GM03348 (cell line): ENCODE data around the gene OTUB2.

Experiments
- DNase-seq: peaks from one replicate; pipeline ENCODE4 v3.0.0; 2012; ENCODE audit warnings: low spot score

Gene OTUB2

DNA sequence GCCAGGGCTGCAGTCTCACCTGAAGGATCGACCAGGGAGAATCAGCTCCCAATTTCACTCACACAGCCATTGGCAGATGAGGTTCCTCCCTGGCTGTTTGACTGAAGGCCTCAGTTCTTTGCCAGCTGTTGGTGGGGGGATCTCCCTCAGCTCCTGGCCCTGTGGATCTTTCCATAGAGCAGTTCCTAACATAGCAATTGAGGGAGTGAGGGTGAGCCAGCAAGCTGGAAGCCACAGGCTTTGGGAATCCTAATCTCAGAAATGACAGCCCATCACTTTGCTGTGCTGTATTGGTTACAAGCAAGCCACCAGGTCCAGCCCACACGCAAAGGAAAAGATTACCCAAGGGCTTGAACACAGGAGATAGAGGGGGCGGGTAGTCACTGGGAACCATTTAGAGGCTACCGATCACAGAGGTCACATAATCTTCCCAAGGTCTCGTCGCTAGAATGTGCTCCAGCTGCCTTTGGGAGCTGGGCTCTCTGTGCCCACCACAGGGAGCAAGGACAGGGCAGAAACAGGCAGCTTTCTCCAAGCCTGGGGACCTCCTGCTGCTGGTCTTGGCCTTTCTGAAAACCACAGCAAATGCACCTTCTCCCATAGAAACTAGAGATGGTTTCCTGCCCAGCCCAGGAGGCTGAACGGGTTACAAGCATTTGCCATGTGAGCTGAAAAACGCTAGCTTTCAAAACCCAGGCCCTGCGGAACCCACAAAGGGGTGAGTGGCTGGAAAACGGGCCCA lies 4.6 kb upstream of the OTUB2 start:
- no peak for DNase-seq

DNA sequence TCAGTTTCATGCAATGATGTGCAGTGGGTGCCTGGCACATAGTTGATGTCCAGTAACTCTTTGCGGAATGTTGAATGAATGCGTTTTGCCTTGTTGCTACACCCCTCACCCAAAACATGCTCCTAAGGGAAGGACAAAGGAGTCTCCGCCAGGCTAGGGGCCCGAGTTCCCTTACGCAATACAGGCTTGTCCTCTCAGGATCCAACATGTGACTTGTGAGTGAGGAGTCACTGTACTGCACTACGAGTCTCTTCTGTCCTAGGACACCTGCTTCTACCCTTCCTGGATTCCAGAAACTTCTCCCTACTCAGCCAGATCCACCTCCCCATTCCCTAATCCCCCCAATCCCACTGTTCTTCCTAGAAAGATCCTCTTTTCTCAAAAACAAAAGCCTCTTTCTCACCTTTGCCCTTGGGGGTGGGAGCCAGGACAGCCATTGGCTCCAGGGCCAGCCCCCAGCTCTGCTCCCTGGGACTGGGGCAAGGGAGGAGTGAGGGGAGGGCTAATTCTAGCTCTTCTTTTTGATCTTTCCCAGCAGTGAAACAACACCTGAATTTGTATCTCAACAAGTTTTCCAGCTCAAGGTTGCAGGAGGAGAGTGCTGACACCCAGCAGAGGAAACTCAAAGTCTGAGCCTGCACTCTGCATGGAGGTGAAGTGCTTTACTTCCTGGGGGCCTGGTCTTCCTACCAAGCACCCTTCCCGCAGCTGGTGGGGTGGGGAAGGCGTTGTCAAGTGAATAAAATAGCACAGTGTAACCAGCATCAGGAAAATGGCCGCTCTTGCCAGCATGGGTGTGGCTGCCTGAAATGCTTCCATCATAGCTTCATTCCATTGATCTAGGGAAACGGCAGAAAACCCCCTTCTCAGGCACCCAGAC lies 3.4 kb upstream of the OTUB2 start:
- no peak for DNase-seq

DNA sequence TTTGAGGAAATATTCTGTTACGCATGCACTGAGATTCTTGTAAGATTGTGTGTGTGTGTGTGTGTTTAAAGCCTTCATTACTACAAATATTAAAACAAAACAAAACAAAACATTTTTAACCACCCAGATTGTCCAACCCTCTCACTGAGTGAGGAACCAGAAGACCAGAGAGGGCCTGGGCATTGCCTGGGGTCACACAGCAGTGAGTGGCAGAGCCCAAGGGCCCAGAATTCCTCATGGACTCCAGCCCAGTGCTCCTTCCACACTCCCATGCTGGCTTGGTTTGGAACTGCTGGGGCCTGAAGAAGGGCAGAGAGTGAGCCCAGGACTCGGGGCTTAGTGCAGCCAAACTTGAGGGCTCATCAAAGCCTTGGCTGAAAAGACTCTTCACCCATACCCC lies 1.6 kb upstream of the OTUB2 start:
- DNase-seq = no peak

DNA sequence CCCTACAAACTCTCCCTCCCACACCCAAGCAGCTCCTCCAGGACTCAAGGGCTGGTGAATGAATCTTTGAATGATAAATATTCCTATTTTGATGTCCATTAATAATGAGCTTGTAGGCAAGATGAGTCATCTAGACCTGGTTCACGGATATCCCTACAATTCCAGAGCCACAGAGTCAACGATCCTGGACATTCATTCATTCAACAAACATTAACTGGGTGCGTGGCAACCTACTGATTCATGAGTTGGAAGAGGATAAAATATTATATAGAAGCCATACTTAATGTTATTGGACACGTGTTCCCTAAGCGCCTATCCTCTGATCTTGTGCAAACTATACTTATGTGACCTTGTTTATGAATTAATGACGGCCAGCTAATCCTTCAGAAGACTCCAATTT lies 420 bp upstream of the OTUB2 start:
- DNase-seq = no peak

DNA sequence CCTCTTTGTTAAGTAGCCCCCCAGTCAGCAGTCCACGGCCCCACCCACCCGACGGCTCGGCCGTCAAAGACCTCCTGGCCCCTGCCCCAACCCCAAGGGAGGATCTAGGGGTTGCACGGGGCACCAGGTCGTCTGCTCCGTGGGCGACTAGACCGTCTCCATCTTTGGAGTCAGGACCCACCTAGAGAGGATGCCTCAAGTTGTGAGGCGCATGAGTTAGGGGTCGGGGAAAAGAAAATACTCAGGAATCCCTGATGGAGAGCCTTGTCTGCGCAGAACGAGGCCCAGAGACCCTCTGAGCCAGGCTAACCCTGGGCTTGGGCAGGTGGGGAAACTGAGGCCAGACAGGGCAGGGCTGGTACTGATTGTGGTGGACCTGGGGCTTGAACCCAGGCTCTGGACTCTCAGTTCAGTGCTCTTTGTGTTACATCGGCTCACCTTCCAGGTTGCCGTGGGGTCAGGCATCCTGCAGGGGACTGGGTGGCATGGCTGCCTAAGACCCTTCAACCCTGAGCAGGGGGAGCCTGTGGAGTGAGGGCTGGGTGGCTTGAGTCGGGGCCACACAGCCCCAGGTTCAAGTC lies 839 bp downstream of the OTUB2 start:
- no peak for DNase-seq

DNA sequence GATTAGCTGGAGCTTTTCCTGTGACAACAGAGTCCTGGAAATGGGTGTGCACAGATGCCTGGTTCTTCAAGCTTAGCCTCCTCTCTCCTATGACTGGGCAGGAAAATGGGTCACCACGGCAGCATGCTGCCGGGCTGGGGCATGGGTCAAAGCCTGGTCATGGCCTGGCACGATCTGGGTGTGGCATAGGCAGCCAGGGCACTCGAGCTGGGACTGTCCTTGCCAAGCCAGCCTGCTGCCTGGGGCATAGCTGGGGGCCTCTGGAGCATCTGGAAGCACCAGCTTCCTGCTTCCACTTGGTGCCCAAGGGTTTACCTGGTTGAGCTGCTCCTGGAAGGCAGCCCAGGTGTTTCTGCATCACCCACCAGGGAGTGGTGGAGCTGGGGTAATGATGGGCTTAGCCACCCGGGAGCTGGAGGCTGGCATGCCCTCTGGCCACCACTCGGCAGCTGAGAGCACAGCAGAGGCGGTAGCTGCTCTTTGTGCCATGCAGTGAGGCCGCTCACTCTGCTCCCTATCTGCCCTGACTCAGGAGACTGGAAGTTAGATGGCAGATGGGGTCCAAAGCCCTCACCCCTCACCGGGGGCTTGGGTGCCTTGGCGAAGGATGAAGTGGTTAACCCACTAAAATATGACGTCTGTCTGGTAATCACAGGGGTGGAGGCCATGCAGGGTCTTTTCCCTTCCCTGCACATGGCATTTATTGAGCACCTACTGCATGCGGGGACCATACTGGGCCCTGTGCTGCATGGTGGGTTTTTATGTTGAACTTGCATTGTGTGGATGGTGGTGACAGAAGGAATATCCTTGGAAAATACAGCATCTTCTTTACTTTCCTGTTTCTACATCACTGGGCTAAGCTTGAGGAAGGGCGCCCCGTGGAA lies 1.7 kb downstream of the OTUB2 start:
- DNase-seq = no peak

DNA sequence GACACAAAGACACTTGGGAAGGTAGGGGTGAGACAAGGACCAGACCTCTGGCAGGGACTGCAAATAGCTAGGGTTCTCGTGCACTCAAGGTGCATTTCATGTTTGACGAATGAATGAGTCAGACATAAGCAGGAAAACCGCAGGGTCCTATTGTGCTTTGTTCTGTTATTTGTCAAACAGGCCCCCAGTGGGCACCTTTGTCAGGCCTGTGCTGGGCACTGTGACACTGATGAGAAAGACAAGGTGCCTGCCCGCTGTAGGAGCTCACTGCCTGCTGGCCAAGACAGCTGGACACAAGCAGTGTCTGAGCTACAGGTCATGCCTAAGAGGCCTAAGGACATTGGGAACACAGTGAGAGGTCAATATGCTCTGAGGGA lies 2.3 kb downstream of the OTUB2 start:
- DNase-seq = no peak

DNA sequence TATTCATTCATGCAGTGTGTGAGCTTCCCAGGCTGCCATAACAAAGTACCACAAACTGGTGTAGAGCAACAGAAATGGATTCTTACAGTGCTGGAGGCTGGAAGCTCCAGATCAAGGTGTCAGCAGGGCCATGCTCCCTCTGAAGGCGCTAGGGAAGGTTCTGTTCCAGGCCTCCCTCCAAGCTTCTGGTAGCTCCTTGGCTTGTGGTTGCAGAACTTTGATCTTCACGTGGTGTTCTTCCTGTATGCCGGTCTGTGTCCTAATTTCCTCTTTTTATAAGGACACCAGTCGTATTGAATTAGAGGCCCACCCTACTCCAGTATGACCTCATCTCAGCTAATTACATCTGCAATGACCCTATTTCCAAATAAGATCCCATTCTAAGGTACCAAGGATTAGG lies 3.1 kb downstream of the OTUB2 start:
- DNase-seq = no peak

DNA sequence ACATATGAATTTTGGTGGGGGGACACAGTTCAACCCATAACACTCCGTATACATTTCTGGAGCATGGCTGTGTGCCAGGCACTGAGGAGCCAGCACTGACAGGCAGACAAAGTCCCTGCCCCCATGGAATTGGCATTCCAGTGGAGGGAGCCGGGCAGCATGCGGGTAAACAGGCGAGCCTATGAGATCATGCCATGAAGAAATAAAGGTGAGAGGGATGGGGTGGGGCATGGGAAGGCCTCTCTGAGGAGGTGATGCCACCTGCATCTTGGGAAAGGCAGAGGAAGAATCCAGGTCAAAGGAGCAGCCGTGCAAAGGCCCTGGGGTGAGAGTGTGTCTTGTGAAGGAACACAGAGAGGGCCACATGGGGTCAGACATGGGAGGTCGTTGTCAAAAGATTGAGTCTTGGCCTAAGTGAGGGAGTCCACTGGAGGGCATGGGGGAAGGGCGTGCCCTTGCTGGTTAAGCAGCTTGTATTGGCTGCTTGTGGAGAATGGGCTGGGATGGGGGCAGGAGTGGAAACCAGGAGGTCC lies 3.6 kb downstream of the OTUB2 start:
- no peak for DNase-seq

DNA sequence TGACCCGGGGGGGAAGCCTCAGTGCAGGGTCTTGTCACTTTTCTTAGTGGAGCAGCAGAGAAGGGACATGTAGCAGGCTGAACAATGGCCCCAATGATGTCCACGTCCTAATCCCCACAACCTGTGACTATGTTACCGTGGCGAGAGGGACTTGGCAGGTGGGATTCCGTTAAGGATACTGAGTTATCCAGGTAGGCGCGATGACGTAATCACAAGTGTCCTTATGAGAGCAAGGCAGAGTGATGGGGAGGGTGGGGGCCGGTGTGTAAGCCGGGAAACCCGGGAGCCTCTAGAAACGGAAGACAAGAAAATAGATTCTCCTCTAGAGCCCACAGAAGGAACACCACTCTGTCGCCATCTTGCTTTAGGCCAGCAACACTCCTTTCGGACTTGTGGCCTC lies 4.4 kb downstream of the OTUB2 start:
- no peak for DNase-seq

DNA sequence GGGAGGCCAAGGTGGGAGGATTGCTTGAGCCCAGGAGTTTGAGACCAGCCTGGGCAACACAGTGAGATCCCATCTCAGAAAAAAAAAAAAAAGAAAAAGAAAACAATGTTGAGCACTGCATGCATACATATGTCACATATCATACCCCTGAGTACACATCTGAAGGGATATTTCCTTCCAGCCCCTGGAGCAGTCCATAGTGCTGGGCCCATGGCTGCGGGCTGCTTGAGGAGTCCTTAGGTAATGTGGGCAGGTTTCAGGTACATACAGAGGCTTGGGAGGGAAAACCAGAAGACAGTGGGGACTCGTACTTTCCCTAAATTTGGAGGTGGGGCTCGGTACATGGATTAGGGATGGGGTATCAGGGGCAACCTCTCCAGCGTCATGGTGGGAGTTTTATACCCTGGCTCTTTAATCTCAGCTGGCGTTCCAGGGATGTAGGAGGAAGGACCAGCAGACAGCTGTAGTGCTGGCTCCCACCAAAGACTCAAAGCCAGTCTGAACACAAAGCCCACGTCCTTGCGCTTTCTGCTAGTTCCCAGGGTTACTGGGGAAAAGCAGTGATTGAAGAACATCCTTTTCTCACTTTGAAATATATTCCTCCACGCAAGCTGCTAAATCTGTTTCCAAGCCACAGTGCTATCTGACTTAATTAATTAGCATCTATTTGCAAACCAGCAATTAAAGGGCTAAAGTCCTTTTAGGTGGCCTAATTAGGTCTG lies 5.2 kb downstream of the OTUB2 start:
- no peak for DNase-seq

DNA sequence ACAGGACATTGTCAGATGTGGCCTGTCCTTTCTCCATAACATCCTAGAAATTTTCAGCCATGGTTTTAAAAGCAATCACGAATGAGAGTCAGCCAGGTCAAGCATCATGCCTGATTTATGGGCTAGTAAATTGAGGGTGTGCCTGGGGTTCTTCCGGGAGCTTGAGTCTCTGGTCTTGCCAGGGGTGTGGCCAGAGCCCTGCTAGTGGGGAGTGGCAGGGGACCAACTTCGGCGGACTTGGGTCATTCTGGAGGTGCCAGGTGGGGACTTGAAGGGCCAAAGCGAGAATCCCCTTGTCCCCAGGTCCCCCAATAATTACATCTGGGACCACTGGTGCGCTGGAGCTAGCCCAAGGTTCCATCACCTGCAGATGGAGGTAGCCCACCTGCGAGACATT lies 5.7 kb downstream of the OTUB2 start:
- DNase-seq = no peak

DNA sequence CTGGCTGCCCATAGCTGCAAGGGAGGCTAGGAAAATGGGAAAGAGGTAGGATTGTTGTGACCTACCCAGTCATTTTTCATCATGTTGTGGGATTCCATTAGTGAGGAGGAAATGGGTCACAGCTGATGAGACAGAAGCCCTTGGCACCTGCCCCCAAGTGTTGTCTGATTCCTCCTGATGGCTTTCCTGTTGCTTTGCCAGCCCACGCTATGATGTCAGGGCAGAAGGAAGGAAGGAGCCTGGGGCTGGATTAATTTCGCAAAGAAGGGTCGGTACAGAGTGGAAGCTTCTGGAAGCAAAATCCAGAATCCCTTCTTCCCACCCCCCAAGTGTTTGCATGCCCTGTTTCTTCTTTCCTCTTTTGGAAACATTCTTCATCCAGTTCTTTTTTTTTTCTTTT lies 8.7 kb downstream of the OTUB2 start:
- DNase-seq = no peak

DNA sequence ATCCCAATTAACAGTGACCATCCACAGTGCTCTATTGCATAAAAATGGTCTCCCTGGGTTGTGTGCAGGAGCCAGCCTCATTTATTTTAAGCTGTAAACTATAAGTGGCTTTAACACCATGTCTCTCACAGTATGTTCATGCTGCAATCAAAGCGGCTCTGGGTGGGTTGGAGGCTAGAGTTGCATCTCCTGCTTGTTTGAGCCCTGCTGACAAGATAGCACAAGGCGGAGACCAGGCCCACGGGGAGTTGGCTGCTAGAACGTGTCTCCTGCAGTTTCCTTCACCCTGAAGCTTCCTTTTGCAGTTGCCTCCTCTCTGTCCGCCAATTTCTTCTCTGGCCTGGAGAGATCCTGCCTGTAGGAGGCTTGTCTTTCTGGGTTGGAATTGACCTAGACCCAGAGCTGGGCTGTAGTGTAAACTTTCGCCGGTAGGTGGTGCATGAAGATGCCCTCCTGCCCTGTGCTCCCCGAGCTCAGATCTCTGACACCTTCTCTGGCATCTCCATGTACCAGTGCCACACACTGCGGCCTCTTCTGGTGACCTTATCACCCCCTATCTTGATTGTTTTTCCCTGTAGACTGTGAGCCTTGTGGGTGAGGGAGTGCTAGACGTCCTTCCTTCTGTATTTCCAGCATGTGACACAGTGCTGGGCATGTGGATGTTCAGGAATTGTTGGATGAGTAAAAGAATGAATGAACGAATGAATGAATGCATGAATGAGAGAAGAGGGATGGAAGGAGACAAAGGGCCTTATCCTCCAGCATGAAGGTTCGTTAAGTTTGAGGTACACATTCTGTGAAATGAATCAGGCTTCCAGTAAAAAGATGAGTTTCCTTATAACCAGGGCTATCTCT lies 10.4 kb downstream of the OTUB2 start:
- DNase-seq = peak; percentile 87

DNA sequence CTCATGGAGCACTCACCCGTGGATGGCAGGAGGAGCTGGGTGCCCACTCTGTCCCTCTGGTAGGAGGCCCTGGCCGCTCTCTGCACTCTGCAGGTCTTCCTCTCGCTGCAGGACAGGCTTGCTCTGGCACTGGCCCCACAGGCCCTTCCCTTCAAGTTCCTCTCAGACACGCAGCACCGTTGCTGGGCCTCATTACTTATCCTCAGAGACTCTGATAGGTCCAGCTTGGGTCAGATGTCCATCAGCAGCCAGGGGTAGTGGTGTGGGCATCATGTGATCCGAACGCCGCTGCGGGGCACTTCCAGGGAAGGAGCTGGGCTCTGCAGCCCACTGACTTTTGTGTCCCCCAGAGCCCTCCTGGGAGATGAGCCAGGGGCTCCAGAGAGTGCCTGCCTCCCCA lies 11.8 kb downstream of the OTUB2 start:
- no peak for DNase-seq

DNA sequence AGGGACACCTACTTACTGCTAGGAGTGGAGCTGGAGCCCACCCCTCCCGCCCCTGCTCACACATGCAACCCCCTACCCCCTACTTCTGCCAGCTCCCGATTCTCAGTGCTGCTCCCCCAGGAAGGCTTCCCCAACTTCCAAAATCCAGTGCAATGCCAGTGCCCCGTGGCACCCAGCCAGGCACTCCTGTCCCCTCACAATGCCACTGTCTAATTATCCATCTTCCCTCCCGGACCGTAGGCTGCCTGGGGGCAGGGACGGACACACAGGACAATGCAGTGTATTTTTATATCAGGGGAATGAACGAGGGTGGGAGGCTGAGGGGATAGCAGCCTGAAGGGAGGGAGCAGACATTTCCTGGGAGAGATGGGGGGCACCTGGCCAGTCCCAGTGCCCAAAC lies 12.4 kb downstream of the OTUB2 start:
- no peak for DNase-seq

DNA sequence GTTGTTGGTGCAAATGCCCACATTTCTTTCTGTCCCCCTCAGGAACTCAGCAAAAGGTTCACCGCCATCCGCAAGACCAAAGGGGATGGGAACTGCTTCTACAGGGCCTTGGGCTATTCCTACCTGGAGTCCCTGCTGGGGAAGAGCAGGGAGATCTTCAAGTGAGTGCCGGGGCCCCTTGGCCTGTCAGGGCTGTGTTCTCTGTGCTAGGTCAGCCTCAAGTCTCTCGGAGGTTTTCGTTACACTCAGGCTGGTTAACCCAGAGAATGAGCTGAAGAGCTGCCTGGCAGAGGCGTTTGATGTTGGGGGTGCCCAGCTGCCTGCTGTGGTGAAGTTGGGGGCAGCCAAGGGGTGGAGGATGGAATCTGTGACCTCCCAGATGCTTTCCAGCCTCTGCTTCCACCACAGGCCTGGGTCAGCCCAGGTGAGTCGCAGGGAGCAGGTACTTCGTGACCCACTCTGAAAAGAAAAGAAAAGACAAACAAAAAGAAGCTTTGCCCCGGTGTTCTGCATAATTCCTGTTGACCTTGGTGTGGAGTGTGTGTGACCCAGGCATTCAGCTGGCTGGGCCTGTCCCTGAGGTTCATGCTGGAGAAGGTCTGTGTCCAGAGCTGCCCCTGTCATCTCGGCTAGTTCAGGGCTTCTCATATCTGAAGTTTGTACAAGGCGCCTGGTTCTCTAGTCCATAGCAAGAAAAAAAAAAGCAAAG lies 12.9 kb downstream of the OTUB2 start:
- DNase-seq = no peak

DNA sequence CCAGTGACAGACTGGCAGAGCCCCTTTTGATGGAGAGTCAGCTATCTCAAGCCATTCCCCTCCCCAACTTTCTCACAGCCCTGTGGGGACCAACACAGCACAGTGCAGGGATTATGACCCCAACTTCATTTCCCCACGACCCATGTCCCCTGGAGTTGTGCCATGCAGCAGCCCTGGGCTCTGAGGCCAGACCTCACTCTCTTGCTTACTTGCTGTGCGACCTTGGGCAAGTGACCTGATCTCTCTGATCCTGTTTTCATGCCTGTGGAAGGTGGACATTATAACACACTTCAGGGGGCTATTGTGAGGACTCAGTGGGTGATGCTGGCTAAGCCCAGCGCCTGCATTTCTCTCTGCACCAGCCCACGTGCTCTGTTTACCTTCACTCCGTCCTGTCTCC lies 14.1 kb downstream of the OTUB2 start:
- DNase-seq = no peak

DNA sequence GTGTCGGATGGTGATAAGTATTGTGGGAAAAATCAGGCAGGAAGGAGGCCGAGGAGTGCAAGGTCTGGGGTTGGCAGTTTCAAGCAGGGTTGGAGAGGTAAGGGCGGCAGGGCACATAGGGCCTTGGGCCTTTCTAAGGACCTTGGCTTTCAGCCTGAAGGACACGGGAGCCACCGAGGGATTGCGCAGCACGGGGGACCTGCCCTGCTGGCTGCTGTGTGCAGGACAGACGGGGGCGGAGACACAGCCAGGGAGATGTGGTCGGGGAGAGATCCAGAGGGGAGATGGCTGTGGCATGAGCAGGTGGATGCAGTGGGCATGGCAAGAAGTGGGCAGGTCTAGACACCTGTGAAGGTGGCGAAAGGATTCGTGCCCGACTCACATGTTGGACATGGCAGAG lies 14.7 kb downstream of the OTUB2 start:
- no peak for DNase-seq
